CD8-positive, alpha-beta memory T cell (primary cell): ENCODE measurements around the gene IGDCC3. TPM values are rescaled to one million over a fixed set of nuclear protein-coding genes. Genes with fewer than 3 reads are reported as not detected.

Source experiments
- CTCF ChIA-PET: fragments of 350-600 bp; sonication (Branson Sonifier 250); formaldehyde crosslinking; loops from one replicate; lab custom pipeline; 2021; ENCODE audit warnings: antibody characterized with exemption; lab: Charles Lee
- POLR2A ChIA-PET: fragments of 350-600 bp; sonication (Branson Sonifier 250); formaldehyde crosslinking; loops from one replicate; lab custom pipeline; 2021; ENCODE audit warnings: antibody characterized with exemption; lab: Charles Lee
- DNase-seq, 5 donors: peaks; one replicate each; pipeline versions ENCODE4 v3.0.0 to v3.0.0-alpha.2; 2020 to 2022; ENCODE audit warnings: mixed read lengths in 1 of 5
- H3K27ac ChIP-seq: one replicate; pipeline ENCODE4 v1.7.0; 2013; ENCODE audit warnings: low read depth, mild to moderate bottlenecking, low read length, moderate library complexity
- H3K27me3 ChIP-seq: 2 replicates; pipeline ENCODE4 v1.7.0; 2013; ENCODE audit warnings: low read length, mild to moderate bottlenecking; ENCODE audit not compliant: insufficient read depth, poor library complexity, severe bottlenecking
- H3K36me3 ChIP-seq: 2 replicates; pipeline ENCODE4 v1.7.0; 2013; ENCODE audit warnings: mild to moderate bottlenecking, low read length, moderate library complexity; ENCODE audit not compliant: insufficient read depth
- H3K4me1 ChIP-seq: 2 replicates; pipeline ENCODE4 v1.7.0; 2013; ENCODE audit warnings: mild to moderate bottlenecking, low read length, moderate library complexity; ENCODE audit not compliant: insufficient read depth
- H3K4me3 ChIP-seq: 2 replicates; pipeline ENCODE4 v1.7.0; 2013; ENCODE audit warnings: mild to moderate bottlenecking, low read length
- H3K9me3 ChIP-seq: 2 replicates; pipeline ENCODE4 v1.7.0; 2013; ENCODE audit warnings: mild to moderate bottlenecking, low read length
- H3K27ac Mint-ChIP-seq, 8 donors: one replicate each; pipeline ENCODE4 v1.8.0; 2020 to 2021; ENCODE audit warnings: mixed read lengths in 8 of 8, mild to moderate bottlenecking in 6 of 8, inconsistent platforms in 3 of 8, moderate library complexity in 3 of 8
- H3K27me3 Mint-ChIP-seq, 2 donors: one replicate each; pipeline ENCODE4 v1.8.0; 2020 to 2021; ENCODE audit warnings: mixed read lengths in 2 of 2, mild to moderate bottlenecking in 1 of 2, moderate library complexity in 1 of 2
- H3K36me3 Mint-ChIP-seq, 3 donors: one replicate each; pipeline ENCODE4 v1.8.0; 2020 to 2021; ENCODE audit warnings: mixed read lengths in 3 of 3, inconsistent platforms in 1 of 3, mild to moderate bottlenecking in 1 of 3
- H3K4me1 Mint-ChIP-seq, 3 donors: one replicate each; pipeline ENCODE4 v1.8.0; 2020 to 2021; ENCODE audit warnings: mixed read lengths in 3 of 3, inconsistent platforms in 1 of 3, mild to moderate bottlenecking in 1 of 3
- H3K4me3 Mint-ChIP-seq, 7 donors: one replicate each; pipeline ENCODE4 v1.8.0; 2020 to 2021; ENCODE audit warnings: mixed read lengths in 7 of 7, mild to moderate bottlenecking in 6 of 7, moderate library complexity in 4 of 7, inconsistent platforms in 2 of 7
- H3K9me3 Mint-ChIP-seq, 5 donors: one replicate each; pipeline ENCODE4 v1.8.0; 2020 to 2022; ENCODE audit warnings: mixed read lengths in 5 of 5, mild to moderate bottlenecking in 3 of 5, moderate library complexity in 2 of 5, inconsistent platforms in 1 of 5
- polyA plus RNA-seq: library from polyadenylated mRNA; unstranded; fragments of 300-500 nt; fragmentation: Illumina TruSeq; gene quantifications from one replicate; pipeline ENCODE4 v1.2.3, GENCODE V29; 2021
- total RNA-seq, 2 experiments: library from RNA; stranded (reverse); gene quantifications; one replicate each; pipeline ENCODE4 v1.2.3, GENCODE V29; 2021

Gene IGDCC3
- total and polyA plus RNA-seq, 3 experiments from 2014 or later: not detected

DNA sequence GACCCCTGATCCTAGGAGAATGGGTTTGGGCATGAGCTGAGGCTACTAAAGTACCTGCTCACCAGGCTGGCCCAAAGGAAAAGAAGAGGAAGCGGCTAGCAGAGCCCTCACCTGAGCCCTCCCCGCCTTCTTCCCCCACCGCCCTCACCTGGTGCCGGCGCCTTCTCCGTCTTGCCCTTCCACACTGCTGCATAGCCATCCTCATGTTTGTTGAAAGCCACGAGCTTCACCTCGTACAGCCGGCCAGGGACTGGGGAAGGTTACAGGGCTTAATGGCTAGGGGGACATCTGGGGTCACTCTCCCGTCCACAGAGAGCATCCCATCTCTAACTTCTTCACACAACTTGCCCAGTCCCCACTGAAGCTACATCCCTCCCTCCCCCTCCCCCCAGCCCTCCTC lies 13.9 kb upstream of the IGDCC3 start:
- peaks cover 0 to 7% (median under 1%) of the 10 kb centered on the region in 3 donors for H3K4me1 Mint-ChIP-seq
- CTCF ChIA-PET: interaction anchor here (1.1 to 1.3 kb wide), 2 partner anchors 8 to 73 kb away, joined by 3 to 4 read pairs; no protein-coding TSS in a partner anchor
- POLR2A ChIA-PET: no interaction called here
- no peaks in the 10 kb centered on the region for H3K36me3 Mint-ChIP-seq
- peak overlapping the region in 1 of 8 donors; percentile 65 for H3K27ac Mint-ChIP-seq
- H3K27ac ChIP-seq: no peak overlapping the region
- no peak overlapping the region for H3K4me3 Mint-ChIP-seq
- H3K9me3 Mint-ChIP-seq: no peaks in the 10 kb centered on the region
- DNase-seq: no peak
- no peak overlapping the region for H3K4me3 ChIP-seq
- H3K27me3 Mint-ChIP-seq: peaks cover 39 to 50% of the 10 kb centered on the region in 2 donors
- no peaks in the 10 kb centered on the region for H3K9me3 ChIP-seq
- no peaks in the 10 kb centered on the region for H3K4me1 ChIP-seq
- peaks cover 20% of the 10 kb centered on the region for H3K27me3 ChIP-seq
- H3K36me3 ChIP-seq: no peaks in the 10 kb centered on the region

DNA sequence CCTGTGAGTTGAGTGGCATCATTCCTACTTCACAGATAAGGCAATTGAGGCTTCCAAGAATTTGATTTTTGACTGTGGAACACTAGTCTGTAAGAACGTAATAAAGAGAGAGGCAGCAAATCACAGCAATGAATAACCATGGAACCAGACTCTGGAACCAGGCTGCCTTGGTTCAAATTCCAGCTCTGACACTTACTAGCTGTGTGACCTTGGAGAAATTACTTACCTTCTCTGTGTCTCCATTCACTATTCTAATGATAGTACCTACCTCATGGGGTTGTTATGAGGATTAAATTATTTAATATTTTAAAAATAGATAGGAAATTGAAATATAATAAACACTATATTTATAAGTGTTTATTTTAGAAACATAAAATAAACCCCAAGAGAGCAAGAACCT lies 12.6 kb upstream of the IGDCC3 start:
- Mint-ChIP-seq H3K9me3 (no peaks in the 10 kb centered on the region), H3K27ac (no peak overlapping the region), H3K27me3 (peaks cover 32 to 42% of the 10 kb centered on the region in 2 donors), H3K36me3 (no peaks in the 10 kb centered on the region), H3K4me3 (no peak overlapping the region), H3K4me1 (peaks cover 0 to 4% (median 0%) of the 10 kb centered on the region in 3 donors)
- Histone ChIP-seq H3K4me1 (peaks cover under 1% of the 10 kb centered on the region), H3K36me3 (no peaks in the 10 kb centered on the region), H3K27ac (no peak overlapping the region), H3K27me3 (peaks cover 12% of the 10 kb centered on the region), H3K9me3 (no peaks in the 10 kb centered on the region), H3K4me3 (no peak overlapping the region)
- no peak for DNase-seq
- POLR2A ChIA-PET: interaction anchor here (0.6 kb wide), 1 partner anchor 173 kb away, joined by 10 read pairs; no protein-coding TSS in a partner anchor
- CTCF ChIA-PET: interaction anchor here (1.1 to 1.3 kb wide), 2 partner anchors 9 to 72 kb away, joined by 3 to 4 read pairs; no protein-coding TSS in a partner anchor

DNA sequence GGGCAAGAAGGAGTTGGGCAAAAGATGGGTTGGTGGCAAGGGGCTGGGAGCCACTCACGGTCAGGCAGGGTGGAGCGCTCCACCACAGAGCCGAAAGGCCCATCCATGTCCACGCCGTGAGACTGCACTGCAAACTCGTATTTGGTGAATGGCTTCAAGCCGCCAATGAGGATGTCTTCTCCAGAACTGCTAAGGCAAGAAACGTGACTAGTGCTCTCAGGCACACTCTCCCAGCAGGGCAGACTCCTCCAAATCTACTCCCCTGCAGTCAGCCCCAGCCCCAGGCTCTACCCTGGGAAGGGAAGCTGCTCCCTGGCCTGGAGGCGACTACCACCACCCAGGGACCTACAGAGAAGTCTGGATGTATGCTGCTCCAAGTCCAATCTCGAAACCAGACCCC lies 11.4 kb upstream of the IGDCC3 start:
- Mint-ChIP-seq H3K9me3 (no peaks in the 10 kb centered on the region), H3K4me3 (no peak overlapping the region), H3K36me3 (no peaks in the 10 kb centered on the region), H3K27ac (no peak overlapping the region), H3K4me1 (peaks cover under 1 to 15% (median 7%) of the 10 kb centered on the region in 3 donors), H3K27me3 (peaks cover 19 to 30% of the 10 kb centered on the region in 2 donors)
- Histone ChIP-seq H3K27ac (no peak overlapping the region), H3K4me1 (peaks cover 10% of the 10 kb centered on the region), H3K36me3 (no peaks in the 10 kb centered on the region), H3K9me3 (no peaks in the 10 kb centered on the region), H3K27me3 (peaks cover under 1% of the 10 kb centered on the region), H3K4me3 (no peak overlapping the region)
- POLR2A ChIA-PET: no interaction called here
- CTCF ChIA-PET: no interaction called here
- DNase-seq: no peak

DNA sequence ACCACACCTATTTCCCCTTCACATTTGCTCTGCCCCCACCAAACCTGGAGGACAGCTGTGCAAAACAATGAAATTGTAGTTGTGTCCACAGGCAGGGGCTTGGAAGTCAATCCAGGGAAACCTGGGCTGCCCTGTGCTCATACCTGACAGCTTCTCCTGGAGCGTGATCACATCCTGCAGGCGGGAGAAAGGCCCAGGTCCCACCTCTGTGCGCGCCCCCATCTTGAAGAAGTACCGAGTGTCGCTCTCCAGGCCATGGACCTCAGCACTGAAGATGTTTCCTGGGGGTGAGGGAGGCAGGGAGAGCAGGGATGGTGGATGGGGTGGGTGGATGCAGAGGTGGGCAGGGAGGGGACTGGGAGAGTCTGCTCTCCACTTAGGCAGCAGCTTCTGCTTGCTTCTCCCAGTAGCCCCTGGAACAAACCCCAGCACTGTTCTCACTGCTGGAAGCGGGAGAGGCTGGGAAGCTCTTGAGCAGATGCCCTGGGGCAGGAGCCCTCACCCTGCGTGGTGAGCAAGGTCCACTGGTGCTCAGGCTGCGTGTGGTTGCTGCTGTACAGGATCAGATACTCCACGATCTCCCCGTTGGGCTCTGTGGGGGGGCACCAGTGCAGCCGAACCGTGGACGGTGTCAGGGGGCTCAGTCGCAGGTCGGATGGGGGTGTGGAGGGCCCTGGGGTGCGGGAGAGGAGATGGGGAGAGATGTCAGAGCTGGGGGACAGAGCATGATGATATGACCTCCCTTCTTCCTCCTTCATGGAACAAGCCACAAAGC lies 10.7 kb upstream of the IGDCC3 start:
- CTCF ChIA-PET: interaction anchor here (0.6 to 5.9 kb wide), 2 partner anchors 70 to 332 kb away, joined by 3 to 113 read pairs; no protein-coding TSS in a partner anchor
- peaks cover 16 to 23% of the 10 kb centered on the region in 2 donors for H3K27me3 Mint-ChIP-seq
- H3K4me3 Mint-ChIP-seq: no peak overlapping the region
- H3K9me3 Mint-ChIP-seq: no peaks in the 10 kb centered on the region
- no peak for DNase-seq
- H3K4me1 Mint-ChIP-seq: peaks cover 4 to 16% (median 8%) of the 10 kb centered on the region in 3 donors
- H3K27me3 ChIP-seq: no peaks in the 10 kb centered on the region
- no peak overlapping the region for H3K4me3 ChIP-seq
- POLR2A ChIA-PET: no interaction called here
- peaks cover 10% of the 10 kb centered on the region for H3K4me1 ChIP-seq
- H3K36me3 ChIP-seq: no peaks in the 10 kb centered on the region
- H3K9me3 ChIP-seq: no peaks in the 10 kb centered on the region
- H3K36me3 Mint-ChIP-seq: no peaks in the 10 kb centered on the region
- H3K27ac Mint-ChIP-seq: no peak overlapping the region
- no peak overlapping the region for H3K27ac ChIP-seq

DNA sequence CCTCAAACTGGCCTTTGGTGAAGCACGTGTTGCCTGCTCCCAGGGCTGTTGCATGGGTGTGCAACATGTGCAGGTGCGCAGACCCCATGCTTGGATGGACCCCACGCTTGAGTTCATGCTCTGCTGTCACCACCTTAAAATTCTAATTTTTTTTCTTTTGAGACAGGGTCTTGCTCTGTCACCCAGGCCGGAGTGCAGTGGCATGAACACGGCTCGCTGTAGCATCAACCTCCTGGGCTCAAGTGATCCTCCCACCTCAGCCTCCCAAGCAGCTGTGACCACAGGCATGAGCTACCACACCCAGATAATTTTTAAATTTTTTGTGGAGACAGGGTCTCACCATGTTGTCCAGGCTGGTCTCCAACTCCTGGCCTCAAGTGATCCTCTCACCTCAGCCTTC lies 9.1 kb upstream of the IGDCC3 start:
- H3K27me3 ChIP-seq: no peaks in the 10 kb centered on the region
- peaks cover 10% of the 10 kb centered on the region in 2 donors for H3K27me3 Mint-ChIP-seq
- H3K36me3 Mint-ChIP-seq: no peaks in the 10 kb centered on the region
- H3K27ac Mint-ChIP-seq: no peak overlapping the region
- POLR2A ChIA-PET: no interaction called here
- H3K9me3 ChIP-seq: no peaks in the 10 kb centered on the region
- DNase-seq: no peak
- CTCF ChIA-PET: interaction anchor here (1.0 to 5.9 kb wide), 2 partner anchors 10 to 68 kb away, joined by 3 to 113 read pairs; no protein-coding TSS in a partner anchor
- H3K9me3 Mint-ChIP-seq: no peaks in the 10 kb centered on the region
- H3K4me3 ChIP-seq: no peak overlapping the region
- peaks cover 10% of the 10 kb centered on the region for H3K4me1 ChIP-seq
- H3K4me3 Mint-ChIP-seq: no peak overlapping the region
- H3K4me1 Mint-ChIP-seq: peaks cover 4 to 16% (median 8%) of the 10 kb centered on the region in 3 donors
- no peak overlapping the region for H3K27ac ChIP-seq
- H3K36me3 ChIP-seq: no peaks in the 10 kb centered on the region

DNA sequence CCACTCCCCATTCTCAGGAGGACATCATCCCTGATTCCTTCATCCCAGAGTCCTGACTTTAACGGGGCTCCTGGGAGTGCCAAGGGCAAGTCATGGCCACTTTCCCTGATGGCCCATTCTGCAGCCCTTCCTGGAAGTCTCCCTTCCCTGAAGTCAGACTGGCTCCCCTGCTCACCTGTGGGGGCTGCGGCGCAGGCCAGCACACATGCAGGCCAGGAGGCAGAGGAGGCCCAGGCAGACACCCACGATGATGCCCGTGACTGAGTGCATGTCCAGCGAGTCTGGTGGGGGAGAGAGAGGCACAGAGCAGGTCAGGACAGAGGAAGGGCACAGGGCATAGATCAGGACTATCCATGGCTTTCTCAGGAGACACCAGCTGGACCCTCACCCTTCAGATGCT lies 8.6 kb upstream of the IGDCC3 start:
- DNase-seq: peak in 1 of 5 donors; percentile 16
- Histone ChIP-seq H3K4me1 (peaks cover 10% of the 10 kb centered on the region), H3K27ac (no peak overlapping the region), H3K9me3 (no peaks in the 10 kb centered on the region), H3K27me3 (no peaks in the 10 kb centered on the region), H3K36me3 (no peaks in the 10 kb centered on the region), H3K4me3 (no peak overlapping the region)
- peaks cover 8 to 10% of the 10 kb centered on the region in 2 donors for H3K27me3 Mint-ChIP-seq
- H3K27ac Mint-ChIP-seq: peak overlapping the region in 1 of 8 donors; percentile 47
- H3K4me3 Mint-ChIP-seq: peak overlapping the region in 2 of 7 donors; percentile 34 to 40
- POLR2A ChIA-PET: no interaction called here
- no peaks in the 10 kb centered on the region for H3K36me3 Mint-ChIP-seq
- no peaks in the 10 kb centered on the region for H3K9me3 Mint-ChIP-seq
- CTCF ChIA-PET: interaction anchor here (1.5 to 5.9 kb wide), 4 partner anchors 13 to 68 kb away, joined by 5 to 113 read pairs (median 8); no protein-coding TSS in a partner anchor
- peaks cover 4 to 16% (median 8%) of the 10 kb centered on the region in 3 donors for H3K4me1 Mint-ChIP-seq

DNA sequence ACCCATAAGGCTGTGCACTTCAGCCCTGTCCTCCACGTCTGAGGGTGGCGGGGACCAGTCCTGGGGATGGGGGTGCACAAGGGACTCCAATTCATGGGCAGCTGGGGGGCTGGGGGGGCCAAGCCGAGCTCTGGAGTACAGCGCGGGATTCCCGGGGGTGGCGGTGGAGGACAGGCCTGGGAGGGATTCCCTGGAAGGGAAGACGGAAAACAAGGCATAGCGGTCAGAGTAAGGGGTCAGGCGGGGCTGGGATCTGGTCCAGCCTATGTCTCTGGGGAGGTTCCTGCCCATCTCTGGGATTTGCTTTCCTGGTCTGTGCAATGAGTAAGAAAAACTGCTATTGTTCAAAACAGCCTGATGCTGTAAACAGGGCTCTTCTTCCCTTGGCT lies 8.1 kb upstream of the IGDCC3 start:
- POLR2A ChIA-PET: no interaction called here
- peaks cover 6 to 10% of the 10 kb centered on the region in 2 donors for H3K27me3 Mint-ChIP-seq
- no peaks in the 10 kb centered on the region for H3K36me3 Mint-ChIP-seq
- Histone ChIP-seq H3K9me3 (no peaks in the 10 kb centered on the region), H3K4me3 (no peak overlapping the region), H3K4me1 (peaks cover 10% of the 10 kb centered on the region), H3K36me3 (no peaks in the 10 kb centered on the region), H3K27ac (no peak overlapping the region), H3K27me3 (no peaks in the 10 kb centered on the region)
- H3K27ac Mint-ChIP-seq: peak overlapping the region in 2 of 8 donors; percentile 22 to 24
- no peaks in the 10 kb centered on the region for H3K9me3 Mint-ChIP-seq
- no peak for DNase-seq
- H3K4me1 Mint-ChIP-seq: peaks cover 4 to 16% (median 8%) of the 10 kb centered on the region in 3 donors
- CTCF ChIA-PET: interaction anchor here (1.3 to 5.9 kb wide), 9 partner anchors 9 to 174 kb away, joined by 3 to 113 read pairs (median 5); no protein-coding TSS in a partner anchor
- peak overlapping the region in 4 of 7 donors; percentile 34 to 94 (median 66) for H3K4me3 Mint-ChIP-seq
